GM10266 (cell line): Measurements from ENCODE around the gene ERMAP.
"Not testable (repeated sequence)": the region's sequence is repeated elsewhere in the genome, so short reads cannot be mapped to it uniquely, and the experiment has no call there.

ENCODE experiments used
- DNase-seq: peaks from one replicate; pipeline ENCODE4 v3.0.0; 2012; ENCODE audit errors: extremely low spot score
- TF ChIP-seq, protein P1 (sequence below): IDR thresholded peaks from 2 replicates; pipeline ENCODE4 v1.5.1; 2012; ENCODE audit warnings: mild to moderate bottlenecking, low read depth; ENCODE audit not compliant: control insufficient read depth, insufficient read depth; ENCODE audit errors: missing control alignments

The ERMAP gene

GRCh38 chr1:42860339-42861013 lies 43.6 kb downstream of the ERMAP start:
- no peak for DNase-seq
- TF ChIP-seq, protein P1, sequence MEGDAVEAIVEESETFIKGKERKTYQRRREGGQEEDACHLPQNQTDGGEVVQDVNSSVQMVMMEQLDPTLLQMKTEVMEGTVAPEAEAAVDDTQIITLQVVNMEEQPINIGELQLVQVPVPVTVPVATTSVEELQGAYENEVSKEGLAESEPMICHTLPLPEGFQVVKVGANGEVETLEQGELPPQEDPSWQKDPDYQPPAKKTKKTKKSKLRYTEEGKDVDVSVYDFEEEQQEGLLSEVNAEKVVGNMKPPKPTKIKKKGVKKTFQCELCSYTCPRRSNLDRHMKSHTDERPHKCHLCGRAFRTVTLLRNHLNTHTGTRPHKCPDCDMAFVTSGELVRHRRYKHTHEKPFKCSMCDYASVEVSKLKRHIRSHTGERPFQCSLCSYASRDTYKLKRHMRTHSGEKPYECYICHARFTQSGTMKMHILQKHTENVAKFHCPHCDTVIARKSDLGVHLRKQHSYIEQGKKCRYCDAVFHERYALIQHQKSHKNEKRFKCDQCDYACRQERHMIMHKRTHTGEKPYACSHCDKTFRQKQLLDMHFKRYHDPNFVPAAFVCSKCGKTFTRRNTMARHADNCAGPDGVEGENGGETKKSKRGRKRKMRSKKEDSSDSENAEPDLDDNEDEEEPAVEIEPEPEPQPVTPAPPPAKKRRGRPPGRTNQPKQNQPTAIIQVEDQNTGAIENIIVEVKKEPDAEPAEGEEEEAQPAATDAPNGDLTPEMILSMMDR, result no peak

DNA sequence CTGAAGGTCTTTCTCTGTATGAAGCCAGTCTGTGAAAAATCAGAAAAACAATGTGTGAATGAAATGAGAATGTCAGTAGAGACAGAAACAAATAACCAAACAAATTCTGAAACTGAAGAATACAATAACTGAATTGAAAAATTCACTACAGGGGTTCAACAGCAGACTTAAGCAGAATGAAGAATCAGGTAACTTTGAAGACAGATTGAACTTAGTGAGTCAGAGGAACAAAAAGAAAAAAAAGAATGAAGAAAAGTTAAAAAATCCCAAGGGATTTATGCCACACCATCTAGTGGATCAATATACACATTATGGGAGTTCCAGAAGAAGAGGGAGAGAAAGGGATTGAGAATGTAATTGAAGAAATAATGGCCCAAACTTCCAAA lies 44.1 kb downstream of the ERMAP start:
- TF ChIP-seq, protein P1, result no peak
- no peak for DNase-seq

GRCh38 chr1:42866549-42866948 lies 49.6 kb downstream of the ERMAP start:
- TF ChIP-seq, protein P1, result no peak
- DNase-seq, result no peak

DNA sequence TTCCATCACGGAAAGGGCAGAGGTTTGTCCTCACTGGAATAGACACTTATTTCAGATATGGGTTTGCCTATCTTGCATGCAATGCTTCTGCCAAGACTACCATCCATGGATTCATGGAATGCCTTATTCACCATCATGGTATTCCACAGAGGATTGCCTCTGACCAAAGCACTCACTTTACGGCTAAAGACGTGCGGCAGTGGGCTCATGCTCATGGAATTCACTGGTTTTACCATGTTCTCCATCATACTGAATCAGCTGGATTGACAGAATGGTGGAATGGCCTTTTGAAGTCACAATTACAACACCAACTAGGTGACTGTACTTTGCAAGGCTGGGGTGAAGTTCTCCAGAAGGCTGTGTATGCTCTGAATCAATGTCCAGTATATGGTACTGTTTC lies 51.5 kb downstream of the ERMAP start:
- DNase-seq, result not testable (repeated sequence)

DNA sequence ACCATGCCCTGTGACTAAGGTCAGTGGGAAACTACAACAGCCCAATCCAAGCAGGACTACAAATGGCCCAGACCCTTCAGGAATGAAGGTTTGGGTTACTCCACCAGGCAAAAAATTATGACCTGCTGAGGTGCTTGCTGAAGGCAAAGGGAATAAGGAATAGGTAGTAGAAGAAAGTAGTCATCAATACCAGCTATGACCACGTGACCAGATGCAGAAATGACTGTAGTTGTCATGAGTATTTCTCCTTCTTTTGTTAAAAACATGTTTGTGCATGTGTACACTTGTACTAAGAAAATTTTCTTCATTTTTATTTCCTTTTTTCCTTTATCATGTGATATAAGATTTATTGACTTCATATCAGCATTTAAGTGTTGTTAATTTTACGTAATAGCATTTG lies 52.3 kb downstream of the ERMAP start:
- DNase-seq, result not testable (repeated sequence)

GRCh38 chr1:42869751-42870150 lies 52.8 kb downstream of the ERMAP start:
- not testable (repeated sequence) for DNase-seq

DNA sequence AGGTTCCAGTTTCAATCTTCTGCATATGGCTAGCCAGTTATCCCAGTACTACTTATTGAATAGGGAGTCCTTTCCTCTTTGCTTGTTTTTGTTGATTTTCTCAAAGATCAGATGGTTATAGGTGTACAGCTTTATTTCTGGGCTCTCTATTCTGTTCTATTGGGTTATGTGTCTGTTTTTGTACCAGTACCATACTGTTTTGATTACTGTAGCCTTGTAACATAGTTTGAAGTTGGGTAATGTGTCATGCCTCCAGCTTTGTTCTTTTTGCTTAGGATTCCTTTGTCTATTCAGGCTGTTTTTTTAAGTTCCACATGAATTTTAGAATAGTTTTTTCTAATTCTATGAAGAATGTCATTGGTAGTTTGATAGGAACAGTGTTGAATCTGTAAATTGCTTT lies 56.2 kb downstream of the ERMAP start:
- DNase-seq, result not testable (repeated sequence)

DNA sequence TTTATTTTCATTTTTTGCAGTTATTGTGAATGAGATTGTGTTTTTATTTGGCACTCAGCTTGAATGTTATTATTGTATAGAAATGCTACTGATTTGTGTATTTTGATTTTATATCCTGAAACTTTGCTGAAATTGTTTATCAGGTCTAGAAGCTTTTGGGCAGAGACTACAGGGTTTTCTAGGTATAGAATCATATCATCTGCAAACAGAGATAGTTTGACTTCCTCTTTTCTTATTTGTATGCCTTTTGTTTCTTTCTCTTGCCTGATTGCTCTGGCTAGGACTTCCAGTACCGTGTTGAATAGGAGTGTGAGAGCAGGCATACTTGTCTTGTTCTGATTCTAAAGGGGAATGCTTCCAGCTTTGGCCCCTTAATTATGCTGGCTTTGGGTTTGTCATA lies 56.7 kb downstream of the ERMAP start:
- TF ChIP-seq, protein P1, result no peak

DNA sequence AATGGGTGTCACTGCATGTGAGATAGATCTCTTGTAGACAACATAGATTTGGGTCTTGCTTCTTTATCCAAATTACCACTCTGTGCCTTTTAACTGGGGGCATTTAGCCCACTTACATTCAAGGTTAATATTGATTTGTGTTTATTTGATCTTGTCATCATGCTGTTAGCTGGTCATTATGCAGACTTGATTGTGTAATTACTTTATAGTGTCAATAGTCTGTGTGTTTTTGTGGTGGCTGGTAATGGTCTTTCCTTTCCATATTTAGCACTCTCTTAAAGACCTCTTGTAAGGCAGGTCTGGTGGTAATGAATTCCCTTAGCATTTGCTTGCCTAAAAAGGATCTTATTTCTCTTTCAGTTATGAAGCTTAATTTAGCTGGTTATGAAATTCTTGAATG lies 59.1 kb downstream of the ERMAP start:
- no peak for DNase-seq
- TF ChIP-seq, protein P1, result no peak

More for the DNA sequence above, 56.7 kb downstream of the ERMAP start:
- no peak for DNase-seq
